Measurements from ENCODE around the gene MT1A.

DNA sequence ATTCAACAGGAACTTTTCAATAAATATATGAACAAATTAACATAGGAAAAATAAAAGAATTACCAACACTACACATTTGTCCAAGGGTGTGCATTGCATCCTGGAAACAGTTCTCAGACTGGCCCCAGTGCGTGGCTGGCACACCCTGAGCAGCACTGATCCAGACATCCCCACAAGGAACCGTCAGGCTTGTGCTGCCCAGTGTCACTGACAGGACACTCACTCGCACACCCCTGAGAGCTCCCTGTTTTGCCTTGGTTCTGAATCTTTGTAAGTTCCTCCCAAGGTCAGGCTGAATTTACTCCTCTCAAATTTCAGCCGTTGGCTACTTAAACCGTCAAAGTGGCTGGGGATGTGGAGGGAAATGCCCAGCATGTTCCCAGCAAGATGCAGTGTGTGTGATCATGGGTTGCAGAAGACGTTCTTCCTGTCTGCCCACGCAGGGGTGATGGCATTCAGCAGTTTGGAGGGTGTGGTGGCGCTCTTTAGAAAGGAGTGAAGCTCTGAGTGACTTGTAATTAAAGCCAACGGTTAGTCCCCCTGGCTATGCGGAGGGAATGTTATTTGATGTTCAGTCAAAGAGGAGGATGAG is 28.4 kb upstream of the MT1A start:
- TF ChIP-seq, protein P1, sequence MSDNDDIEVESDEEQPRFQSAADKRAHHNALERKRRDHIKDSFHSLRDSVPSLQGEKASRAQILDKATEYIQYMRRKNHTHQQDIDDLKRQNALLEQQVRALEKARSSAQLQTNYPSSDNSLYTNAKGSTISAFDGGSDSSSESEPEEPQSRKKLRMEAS (IDR thresholded peaks at IDR 0.05; ENCODE audit: low read depth) = peak; percentile 53
- TF ChIP-seq, protein P2, sequence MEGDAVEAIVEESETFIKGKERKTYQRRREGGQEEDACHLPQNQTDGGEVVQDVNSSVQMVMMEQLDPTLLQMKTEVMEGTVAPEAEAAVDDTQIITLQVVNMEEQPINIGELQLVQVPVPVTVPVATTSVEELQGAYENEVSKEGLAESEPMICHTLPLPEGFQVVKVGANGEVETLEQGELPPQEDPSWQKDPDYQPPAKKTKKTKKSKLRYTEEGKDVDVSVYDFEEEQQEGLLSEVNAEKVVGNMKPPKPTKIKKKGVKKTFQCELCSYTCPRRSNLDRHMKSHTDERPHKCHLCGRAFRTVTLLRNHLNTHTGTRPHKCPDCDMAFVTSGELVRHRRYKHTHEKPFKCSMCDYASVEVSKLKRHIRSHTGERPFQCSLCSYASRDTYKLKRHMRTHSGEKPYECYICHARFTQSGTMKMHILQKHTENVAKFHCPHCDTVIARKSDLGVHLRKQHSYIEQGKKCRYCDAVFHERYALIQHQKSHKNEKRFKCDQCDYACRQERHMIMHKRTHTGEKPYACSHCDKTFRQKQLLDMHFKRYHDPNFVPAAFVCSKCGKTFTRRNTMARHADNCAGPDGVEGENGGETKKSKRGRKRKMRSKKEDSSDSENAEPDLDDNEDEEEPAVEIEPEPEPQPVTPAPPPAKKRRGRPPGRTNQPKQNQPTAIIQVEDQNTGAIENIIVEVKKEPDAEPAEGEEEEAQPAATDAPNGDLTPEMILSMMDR (IDR thresholded peaks at IDR 0.05) = no peak
- TF ChIP-seq MXI1 (IDR thresholded peaks at IDR 0.05; ENCODE audit: low read depth, low read length) = no peak
- peak; percentile 48; the same call in 1 of the 2 replicates for TF ChIP-seq POLR2AphosphoS5 (IDR thresholded peaks at IDR 0.05; ENCODE audit: low read depth, low read length)
- TF ChIP-seq MEF2A (IDR thresholded peaks at IDR 0.05; ENCODE audit: borderline replicate concordance, low read depth) = no peak

All from SK-N-SH (cell line).